ENCODE measurements around the gene TEC.

- no peak for TF ChIP-seq CTCF (conservative IDR thresholded peaks at IDR 0.05; ENCODE audit: low read length)
- TF ChIP-seq EZH2phosphoT487 (IDR thresholded peaks at IDR 0.05; ENCODE audit: borderline replicate concordance, low read depth, low read length) = no peak
Observed at GRCh38 chr4:48205107-48205506, 64.5 kb downstream of the TEC start.
